Endodermal cell (in vitro differentiated cells): ENCODE measurements around the gene FLAD1. TPM values are rescaled to one million over a fixed set of nuclear protein-coding genes. Genes with fewer than 3 reads are reported as not detected.

Experiments
- DNase-seq: peaks from one replicate; pipeline ENCODE4 v3.0.0-alpha.2; 2017
- H3K27ac ChIP-seq: 2 replicates; pipeline ENCODE4 v1.5.1; 2013; ENCODE audit warnings: mild to moderate bottlenecking, low read depth, low read length, moderate library complexity
- H3K27me3 ChIP-seq: 2 replicates; pipeline ENCODE4 v1.6.1; 2013; ENCODE audit warnings: mild to moderate bottlenecking, low read length, moderate library complexity; ENCODE audit not compliant: insufficient read depth, control insufficient read depth, poor library complexity, severe bottlenecking
- H3K36me3 ChIP-seq: 2 replicates; pipeline ENCODE4 v1.7.0; 2013; ENCODE audit warnings: mild to moderate bottlenecking, low read length, moderate library complexity; ENCODE audit not compliant: control insufficient read depth, insufficient read depth
- H3K4me1 ChIP-seq: one replicate; pipeline ENCODE4 v1.7.0; 2013; ENCODE audit warnings: low read length; ENCODE audit not compliant: control insufficient read depth, insufficient read depth
- H3K4me3 ChIP-seq: 2 replicates; pipeline ENCODE4 v1.5.1; 2013; ENCODE audit warnings: mild to moderate bottlenecking, low read length, moderate library complexity
- H3K9ac ChIP-seq: 2 replicates; pipeline ENCODE4 v1.6.1; 2013; ENCODE audit warnings: mild to moderate bottlenecking, low read length, moderate library complexity; ENCODE audit not compliant: poor library complexity, severe bottlenecking; ENCODE audit errors: extremely low read depth
- H3K9me3 ChIP-seq: 2 replicates; pipeline ENCODE4 v1.6.1; 2013; ENCODE audit warnings: mild to moderate bottlenecking, low read length, moderate library complexity; ENCODE audit not compliant: control insufficient read depth
- H3K27ac Mint-ChIP-seq: 2 replicates; pipeline ENCODE4 v1.8.0; 2020; ENCODE audit warnings: mixed read lengths
- H3K27me3 Mint-ChIP-seq: 2 replicates; pipeline ENCODE4 v1.8.0; 2021; ENCODE audit warnings: mild to moderate bottlenecking, mixed read lengths; ENCODE audit not compliant: insufficient read depth
- H3K36me3 Mint-ChIP-seq: 2 replicates; pipeline ENCODE4 v1.8.0; 2020; ENCODE audit warnings: low read depth, mixed read lengths
- H3K4me1 Mint-ChIP-seq: 2 replicates; pipeline ENCODE4 v1.8.0; 2020; ENCODE audit warnings: mixed read lengths
- H3K4me3 Mint-ChIP-seq: 2 replicates; pipeline ENCODE4 v1.8.0; 2020; ENCODE audit warnings: mild to moderate bottlenecking, moderate library complexity, mixed read lengths
- H3K9me3 Mint-ChIP-seq: 2 replicates; pipeline ENCODE4 v1.8.0; 2020; ENCODE audit warnings: mild to moderate bottlenecking, mixed read lengths
- CTCF ChIP-seq: fragments of 200-600 bp; sonication (generic); conservative IDR thresholded peaks from 2 replicates; pipeline ENCODE4 v1.5.0; 2021; ENCODE audit warnings: antibody characterized with exemption, mild to moderate bottlenecking
- WGBS, 2 experiments: methylation state at CpG; one replicate each; pipeline versions ENCODE4 v1.1.5 to v1.1.7; 2013; ENCODE audit warnings: missing lambda C conversion rate in 2 of 2, mixed read lengths in 1 of 2; ENCODE audit not compliant: insufficient coverage in 1 of 2, insufficient read length in 1 of 2; 5-methylcytosine and 5-hydroxymethylcytosine counted together
- total RNA-seq, 2 donors: library from RNA; stranded (reverse); fragmentation: NEBNext Ultra II Directional in 1 of 2; extraction: Animal tissue kit (Norgen Biotek cat#: 25700) in 1 of 2; gene quantifications; 2 replicates in 1 of 2; 3 replicates in 1 of 2; pipeline ENCODE4 v1.2.1, GENCODE V29; 2021

The FLAD1 gene
- total RNA-seq, 2 donors from 2014 or later = 61.9 to 65.0 TPM

GRCh38 chr1:154944401-154945159 lies 38.6 kb upstream of the FLAD1 start:
- Histone ChIP-seq H3K4me1 (no peaks in the 10 kb centered on the region), H3K27ac (peak overlapping the region; percentile 29), H3K27me3 (no peaks in the 10 kb centered on the region), H3K4me3 (no peak overlapping the region), H3K9me3 (no peaks in the 10 kb centered on the region), H3K36me3 (peaks cover 9% of the 10 kb centered on the region), H3K9ac (no peak overlapping the region)
- no peak for TF ChIP-seq CTCF
- no peaks in the 10 kb centered on the region for H3K9me3 Mint-ChIP-seq
- peaks cover 16% of the 10 kb centered on the region for H3K36me3 Mint-ChIP-seq
- WGBS, 2 experiments = 85 to 95% methylated on average over 3 to 9 of the region's 9 CpGs
- no peaks in the 10 kb centered on the region for H3K27me3 Mint-ChIP-seq
- H3K4me3 Mint-ChIP-seq = no peak overlapping the region
- no peak for DNase-seq
- no peak overlapping the region for H3K27ac Mint-ChIP-seq
- H3K4me1 Mint-ChIP-seq = peaks cover 20% of the 10 kb centered on the region

- H3K4me3 ChIP-seq = no peak overlapping the region
- no peaks in the 10 kb centered on the region for H3K27me3 ChIP-seq
- WGBS, 2 experiments = 89 to 91% methylated on average over 11 to 15 of the region's 15 CpGs
- H3K9me3 ChIP-seq = no peaks in the 10 kb centered on the region
- Mint-ChIP-seq H3K4me1 (peaks cover 16% of the 10 kb centered on the region), H3K27me3 (no peaks in the 10 kb centered on the region), H3K4me3 (no peak overlapping the region), H3K36me3 (peaks cover 17% of the 10 kb centered on the region), H3K27ac (no peak overlapping the region), H3K9me3 (no peaks in the 10 kb centered on the region)
- no peak for DNase-seq
- no peak for TF ChIP-seq CTCF
- H3K4me1 ChIP-seq = no peaks in the 10 kb centered on the region
- peaks cover 9% of the 10 kb centered on the region for H3K36me3 ChIP-seq
- no peak overlapping the region for H3K27ac ChIP-seq
- H3K9ac ChIP-seq = no peak overlapping the region
Observed at GRCh38 chr1:154945160-154945961, 37.8 kb upstream of the FLAD1 start.

- Mint-ChIP-seq H3K9me3 (no peaks in the 10 kb centered on the region), H3K27ac (no peak overlapping the region), H3K4me1 (peaks cover 8% of the 10 kb centered on the region), H3K4me3 (no peak overlapping the region), H3K36me3 (peaks cover 23% of the 10 kb centered on the region), H3K27me3 (no peaks in the 10 kb centered on the region)
- DNase-seq = no peak
- H3K36me3 ChIP-seq = peaks cover 18% of the 10 kb centered on the region
- H3K4me3 ChIP-seq = no peak overlapping the region
- H3K9ac ChIP-seq = no peak overlapping the region
- no peak for TF ChIP-seq CTCF
- WGBS, 2 experiments = 91 to 95% methylated on average over 10 to 17 of the region's 17 CpGs
- no peaks in the 10 kb centered on the region for H3K9me3 ChIP-seq
- H3K27me3 ChIP-seq = no peaks in the 10 kb centered on the region
- H3K27ac ChIP-seq = no peak overlapping the region
- H3K4me1 ChIP-seq = no peaks in the 10 kb centered on the region
Observed at GRCh38 chr1:154945962-154946850, 36.9 kb upstream of the FLAD1 start.
